Endothelial cell of umbilical vein (primary cell): Measurements from ENCODE around the gene SERPINB11. TPM values are rescaled to one million over a fixed set of nuclear protein-coding genes. Genes with fewer than 3 reads are reported as not detected.

Experiments
- BruUV-seq: library from RNA; stranded (reverse); fragments of 400-500 nt; replicated peaks from 2 replicates; lab custom pipeline; 2021; lab: Mats Ljungman, UMichigan
- CTCF ChIA-PET: fragments of 300-600, 350-600 bp; sonication (Branson Sonifier 250); formaldehyde crosslinking; loops from one replicate; lab custom pipeline; 2021; ENCODE audit warnings: antibody characterized with exemption, inconsistent platforms; lab: Charles Lee
- POLR2A ChIA-PET: fragments of 300-600, 350-600 bp; sonication (Branson Sonifier 250); formaldehyde crosslinking; loops from one replicate; lab custom pipeline; 2021; ENCODE audit warnings: antibody characterized with exemption, inconsistent platforms; lab: Charles Lee
- DNase-seq: peaks from one replicate; pipeline ENCODE4 v3.0.0-alpha.2; 2011; ENCODE audit warnings: low read depth, low spot score
- FAIRE-seq: peaks from 2 replicates; lab custom pipeline; 2011; peaks lifted over from hg19 to GRCh38; lab: Jason Lieb, UNC
- H2AFZ ChIP-seq: 2 replicates; pipeline ENCODE4 v1.6.0; 2012; ENCODE audit warnings: low read depth, low read length, control low read depth, inconsistent platforms
- H3K27ac ChIP-seq: 2 replicates; pipeline ENCODE4 v1.5.1; 2011; ENCODE audit warnings: low read depth, mild to moderate bottlenecking, control low read depth, low read length, moderate library complexity; ENCODE audit not compliant: insufficient read depth
- H3K27me3 ChIP-seq, 2 experiments: 2 replicates each; pipeline versions ENCODE4 v1.6.0 to v1.6.1; 2011; ENCODE audit warnings: low read length in 2 of 2, mixed read lengths in 1 of 2; ENCODE audit not compliant: control insufficient read depth in 2 of 2, insufficient read depth in 2 of 2
- H3K36me3 ChIP-seq, 2 experiments: 2 replicates in 1 of 2; 3 replicates in 1 of 2; pipeline ENCODE4 v1.5.1; 2011; ENCODE audit warnings: low read length in 2 of 2, mild to moderate bottlenecking in 1 of 2, moderate library complexity in 1 of 2; ENCODE audit not compliant: control insufficient read depth in 2 of 2, insufficient read depth in 2 of 2; ENCODE audit errors: extremely low read depth in 1 of 2
- H3K4me1 ChIP-seq: 3 replicates; pipeline ENCODE4 v1.5.1; 2011; ENCODE audit warnings: mild to moderate bottlenecking, low read length; ENCODE audit not compliant: control insufficient read depth, insufficient read depth; ENCODE audit errors: extremely low read depth
- H3K4me2 ChIP-seq: 2 replicates; pipeline ENCODE4 v1.6.1; 2011; ENCODE audit warnings: low read length, control low read depth, mixed read lengths; ENCODE audit not compliant: insufficient read depth
- H3K4me3 ChIP-seq, 3 experiments: fragments of 200-600 bp in 1 of 3; sonication (generic), shearing (Covaris generic) in 1 of 3; replicated peaks in 1 of 3; 2 replicates each; pipeline ENCODE4 v1.5.1; 2011 to 2016; ENCODE audit warnings: control low read depth in 3 of 3, low read length in 3 of 3, mild to moderate bottlenecking in 2 of 3, inconsistent platforms in 1 of 3, low read depth in 1 of 3, moderate library complexity in 1 of 3; ENCODE audit not compliant: insufficient read depth in 1 of 3
- H3K79me2 ChIP-seq: 2 replicates; pipeline ENCODE4 v1.6.0; 2012; ENCODE audit warnings: low read length, inconsistent platforms; ENCODE audit not compliant: control insufficient read depth, insufficient read depth
- H3K9ac ChIP-seq: replicated peaks from 2 replicates; pipeline ENCODE3; 2011; ENCODE audit warnings: low read length, control low read depth; ENCODE audit not compliant: insufficient read depth; ENCODE audit errors: extremely low read depth
- H3K9me1 ChIP-seq: replicated peaks from 3 replicates; pipeline ENCODE4 v1.6.0; 2011; ENCODE audit warnings: mild to moderate bottlenecking, low read length; ENCODE audit not compliant: control insufficient read depth, insufficient read depth; ENCODE audit errors: extremely low read depth
- H3K9me3 ChIP-seq: replicated peaks from 2 replicates; pipeline ENCODE4 v1.5.1; 2012; ENCODE audit warnings: low read length, inconsistent platforms; ENCODE audit not compliant: control insufficient read depth, insufficient read depth
- H4K20me1 ChIP-seq: replicated peaks from 2 replicates; pipeline ENCODE3; 2011; ENCODE audit warnings: mild to moderate bottlenecking, low read length; ENCODE audit not compliant: control insufficient read depth, insufficient read depth; ENCODE audit errors: extremely low read depth
- CTCF ChIP-seq, 2 donors: IDR thresholded peaks; 1 replicate in 1 of 2; 2 replicates in 1 of 2; pipeline ENCODE4 v1.5.1; 2011; ENCODE audit warnings: low read length in 2 of 2, mild to moderate bottlenecking in 2 of 2, moderate library complexity in 2 of 2, control low read depth in 1 of 2, inconsistent platforms in 1 of 2, low read depth in 1 of 2; ENCODE audit not compliant: insufficient read depth in 1 of 2; ENCODE audit errors: extremely low read depth in 1 of 2
- EZH2 ChIP-seq: IDR thresholded peaks from 2 replicates; pipeline ENCODE4 v1.6.1; 2012; ENCODE audit warnings: borderline replicate concordance, low read depth, mild to moderate bottlenecking, moderate library complexity, low read length, inconsistent platforms; ENCODE audit not compliant: severe bottlenecking
- FOS ChIP-seq: IDR thresholded peaks from 2 replicates; pipeline ENCODE4 v1.6.1; 2011; ENCODE audit warnings: mild to moderate bottlenecking, low read length, moderate library complexity, borderline replicate concordance; ENCODE audit not compliant: insufficient read depth
- GATA2 ChIP-seq: IDR thresholded peaks from 2 replicates; pipeline ENCODE4 v1.7.0; 2011; ENCODE audit warnings: low read depth, mild to moderate bottlenecking, moderate library complexity, mixed read lengths, low read length; ENCODE audit not compliant: insufficient read length, insufficient read depth
- JUN ChIP-seq: IDR thresholded peaks from 2 replicates; pipeline ENCODE4 v1.6.1; 2011; ENCODE audit warnings: borderline replicate concordance, low read depth; ENCODE audit not compliant: insufficient read length, insufficient read depth
- MAX ChIP-seq: IDR thresholded peaks from 2 replicates; pipeline ENCODE4 v1.6.1; 2011; ENCODE audit not compliant: insufficient read depth, insufficient read length
- MYC ChIP-seq: IDR thresholded peaks from one replicate; pipeline ENCODE4 v1.6.1; 2011; ENCODE audit warnings: mild to moderate bottlenecking, low read depth, low read length
- POLR2A ChIP-seq: IDR thresholded peaks from 2 replicates; pipeline ENCODE4 v1.6.1; 2012; ENCODE audit warnings: low read depth, mild to moderate bottlenecking, control low read depth, low read length
- POLR2AphosphoS5 ChIP-seq: IDR thresholded peaks from 2 replicates; pipeline ENCODE4 v1.6.1; 2012; ENCODE audit warnings: low read depth, mild to moderate bottlenecking, control low read depth, low read length, moderate library complexity; ENCODE audit not compliant: insufficient read depth
- dilution Hi-C: fragments of 300-500 bp; cut with MboI; formaldehyde crosslinking; loops from one replicate; pipeline ENCODE4 v1.15.0; 2019; ENCODE audit warnings: low sequenced_read_pairs; ENCODE audit not compliant: extremely low pct_ligation_motif_present
- intact Hi-C: fragments of 100-400 bp; cut with micrococcal nuclease; formaldehyde crosslinking; loops from one replicate; pipeline ENCODE4 v1.10.0; 2022
- polyA plus RNA-seq, 4 experiments: library from polyadenylated mRNA; depleted of rRNA in 3 of 4; stranded (reverse) in 3 of 4; unstranded in 1 of 4; fragments of >200 nt; gene quantifications; 2 replicates each; pipeline versions ENCODE4 v1.2.1 to v1.2.3, GENCODE V29; 2011 to 2012; ENCODE audit warnings: missing spikeins in 1 of 4
- total RNA-seq: library from RNA; stranded (reverse); gene quantifications from 2 replicates; pipeline ENCODE4 v1.2.3, GENCODE V29; 2021

SERPINB11 gene
- total and polyA plus RNA-seq, 2 donors (not counting 3 experiments of a cell fraction or from before 2014, with no cell fraction given) = not detected

GRCh38 chr18:63725682-63726480 is 23.1 kb downstream of the SERPINB11 start:
- Histone ChIP-seq H3K4me2 (no peak overlapping the region), H2AFZ (no peak overlapping the region), H4K20me1 (no peaks in the 10 kb centered on the region), H3K4me1 (no peaks in the 10 kb centered on the region), H3K36me3 (no peaks in the 10 kb centered on the region), H3K79me2 (no peaks in the 10 kb centered on the region), H3K9me1 (no peaks in the 10 kb centered on the region), H3K9ac (no peak overlapping the region), H3K27ac (no peak overlapping the region), H3K27me3 (no peaks in the 10 kb centered on the region), H3K9me3 (no peaks in the 10 kb centered on the region), H3K4me3 (no peak overlapping the region)
- dilution Hi-C loops (no loop called here), intact Hi-C loops (no loop called here)
- DNase-seq = no peak
- no peak for FAIRE-seq
- POLR2A ChIA-PET = no interaction called here
- BruUV-seq = no TSS peak
- no peak for TF ChIP-seq GATA2
- TF ChIP-seq CTCF (IDR thresholded peaks at IDR 0.05; ENCODE audit: extremely low read depth in 1 of 2, insufficient read depth in 1 of 2, low read depth in 1 of 2, low read length in 2 of 2) = no peak
- no peak for TF ChIP-seq EZH2
- TF ChIP-seq MAX = no peak
- TF ChIP-seq FOS = no peak
- TF ChIP-seq POLR2AphosphoS5 = no peak
- TF ChIP-seq POLR2A = no peak
- no peak for TF ChIP-seq MYC
- TF ChIP-seq JUN = no peak
- CTCF ChIA-PET = no interaction called here
